NT2/D1 (cell line): ENCODE results near the gene TPD52L2.

Experiments
- DNase-seq: peaks from one replicate; pipeline ENCODE4 v3.0.0-alpha.2; 2011; ENCODE audit warnings: low read depth, low spot score
- H3K27me3 ChIP-seq: 2 replicates; pipeline ENCODE4 v1.6.0; 2011; ENCODE audit warnings: mild to moderate bottlenecking; ENCODE audit not compliant: insufficient read length, insufficient read depth
- H3K36me3 ChIP-seq: 2 replicates; pipeline ENCODE4 v1.6.1; 2011; ENCODE audit warnings: mild to moderate bottlenecking, low read length, mixed read lengths; ENCODE audit not compliant: insufficient read depth, insufficient read length
- H3K4me1 ChIP-seq: 2 replicates; pipeline ENCODE4 v1.5.1; 2011; ENCODE audit not compliant: insufficient read depth, insufficient read length
- H3K4me3 ChIP-seq: 2 replicates; pipeline ENCODE4 v1.5.1; 2011; ENCODE audit warnings: low read depth; ENCODE audit not compliant: insufficient read length
- H3K9ac ChIP-seq: 2 replicates; pipeline ENCODE4 v1.6.0; 2011; ENCODE audit warnings: low read depth; ENCODE audit not compliant: insufficient read length
- H3K9me3 ChIP-seq: 2 replicates; pipeline ENCODE4 v1.5.1; 2011; ENCODE audit warnings: mild to moderate bottlenecking, low read length; ENCODE audit not compliant: insufficient read depth
- SUZ12 ChIP-seq: IDR thresholded peaks from 2 replicates; pipeline ENCODE4 v1.6.1; 2011; ENCODE audit not compliant: insufficient read length, insufficient read depth; ENCODE audit errors: extremely low read depth
- YY1 ChIP-seq: IDR thresholded peaks from 2 replicates; pipeline ENCODE4 v1.6.1; 2011; ENCODE audit not compliant: insufficient read length, insufficient read depth
- ZNF274 ChIP-seq: IDR thresholded peaks from 2 replicates; pipeline ENCODE4 v1.6.1; 2011; ENCODE audit warnings: mild to moderate bottlenecking, low read depth, low read length

The TPD52L2 gene

DNA sequence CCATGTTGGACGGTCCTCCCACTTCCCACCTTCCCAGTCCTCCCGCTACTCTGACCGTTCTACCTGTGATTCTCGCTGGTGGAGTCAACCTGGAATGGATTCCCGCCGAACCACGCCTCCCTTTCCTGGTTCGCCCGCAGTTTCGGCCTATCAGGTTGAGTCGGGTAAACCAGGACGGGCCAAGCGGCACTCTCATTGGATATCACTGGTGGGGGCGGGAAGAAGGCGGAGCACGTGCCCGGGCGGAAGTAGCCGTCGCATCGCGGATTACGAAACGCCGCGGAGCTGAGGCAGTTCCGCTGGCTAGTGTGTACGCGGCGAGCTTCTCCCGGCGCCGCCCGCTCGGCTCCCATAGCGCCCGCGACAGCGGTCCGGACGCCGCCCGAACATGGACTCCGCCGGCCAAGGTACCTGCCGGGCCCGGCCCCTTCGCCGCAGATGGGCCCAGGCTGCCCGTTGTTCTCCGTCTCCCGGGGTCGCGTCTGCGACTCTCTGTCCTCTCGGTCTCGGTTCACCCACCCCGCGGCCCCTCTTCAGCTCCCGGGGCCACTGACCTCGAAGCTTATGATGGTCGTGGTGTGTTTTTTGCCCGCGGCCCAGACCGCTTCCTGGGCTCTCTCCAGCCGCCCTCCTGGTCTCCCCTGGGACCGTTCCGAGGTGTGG lies at the start of gene TPD52L2:
TSS of gene TPD52L2 (plus strand) at position 293 of the 663 bp plus-strand sequence. CDS start at position 389, 96 bp downstream.
- peak; percentile 99 for DNase-seq
- peak within 1 kb of the TSS; percentile 98 for H3K9ac ChIP-seq
- H3K36me3 ChIP-seq: peaks cover 67% of the 10 kb centered on the region
- no peaks in the 10 kb centered on the region for H3K9me3 ChIP-seq
- TF ChIP-seq ZNF274: no peak
- TF ChIP-seq SUZ12: no peak
- TF ChIP-seq YY1: peak; percentile 72
- H3K27me3 ChIP-seq: no peaks in the 10 kb centered on the region
- H3K4me3 ChIP-seq: peak within 1 kb of the TSS; percentile 100
- H3K4me1 ChIP-seq: peaks cover 19% of the 10 kb centered on the region

DNA sequence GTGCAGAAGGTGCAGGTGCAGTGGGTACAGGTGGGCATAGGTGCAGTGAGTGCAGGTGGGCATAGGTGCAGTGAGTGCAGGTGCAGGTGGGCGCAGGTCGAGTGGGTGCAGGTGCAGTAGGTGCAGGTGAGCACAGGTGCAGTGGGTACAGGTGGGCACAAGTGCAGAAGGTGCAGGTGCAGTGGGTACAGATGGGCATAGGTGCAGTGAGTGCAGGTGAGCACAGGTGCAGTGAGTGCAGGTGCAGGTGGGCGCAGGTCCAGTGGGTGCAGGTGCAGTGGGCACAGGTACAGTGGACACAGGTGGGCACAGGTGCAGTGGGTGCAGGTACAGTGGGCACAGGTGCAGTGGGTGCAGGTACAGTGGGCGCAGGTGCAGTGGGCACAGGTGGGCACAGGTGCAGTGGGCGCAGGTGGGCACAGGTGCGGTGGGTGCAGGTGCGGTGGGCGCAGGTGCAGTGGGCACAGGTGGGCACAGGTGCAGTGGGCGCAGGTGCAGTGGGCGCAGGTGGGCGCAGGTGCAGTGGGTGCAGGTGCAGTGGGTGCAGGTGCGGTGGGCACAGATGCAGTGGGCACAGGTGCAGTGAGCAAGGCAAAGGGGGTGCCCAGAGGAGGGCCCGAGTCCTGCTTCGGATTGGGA lies 49.3 kb upstream of the TPD52L2 start:
- TF ChIP-seq SUZ12 (no peak), ZNF274 (no peak), YY1 (no peak)
- peaks cover 8% of the 10 kb centered on the region for H3K4me1 ChIP-seq
- H3K9me3 ChIP-seq: no peaks in the 10 kb centered on the region
- no peak for DNase-seq
- H3K9ac ChIP-seq: no peak overlapping the region
- H3K27me3 ChIP-seq: no peaks in the 10 kb centered on the region
- H3K4me3 ChIP-seq: no peak overlapping the region
- peaks cover 13% of the 10 kb centered on the region for H3K36me3 ChIP-seq

DNA sequence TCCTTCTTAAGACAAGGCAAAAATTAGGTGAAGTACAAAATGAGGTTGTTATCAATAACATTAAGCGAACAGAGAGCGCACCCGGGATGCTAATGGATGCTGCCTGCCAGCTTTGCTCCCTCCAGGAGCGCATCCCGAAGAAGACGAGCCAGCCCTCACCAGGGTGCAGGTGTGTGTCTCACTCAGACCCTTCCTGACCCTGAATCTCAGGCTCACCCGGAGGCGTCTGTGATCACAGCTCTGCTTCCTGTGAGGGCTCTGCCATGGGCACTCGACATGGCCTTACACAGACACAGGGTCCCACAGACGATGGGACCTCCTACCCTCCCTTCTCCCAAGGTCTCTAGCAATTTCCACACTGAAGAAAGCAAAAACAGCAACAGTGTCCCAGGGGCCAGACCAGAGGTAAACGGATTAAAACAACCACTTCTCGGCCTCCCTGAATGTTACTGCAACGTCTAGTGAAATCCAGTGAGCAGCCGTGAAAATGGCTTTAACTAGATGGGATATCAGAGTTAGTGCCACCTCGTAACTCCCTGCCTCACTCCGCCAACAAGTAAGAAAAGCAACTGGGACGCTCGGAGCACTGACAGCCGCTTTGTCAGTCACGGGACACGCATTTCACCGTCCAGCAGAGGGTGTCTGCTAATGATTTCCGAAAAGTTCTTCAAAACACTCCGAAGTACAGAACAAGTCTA lies 45.7 kb upstream of the TPD52L2 start:
- no peak for TF ChIP-seq SUZ12
- TF ChIP-seq ZNF274: no peak
- no peak for TF ChIP-seq YY1

DNA sequence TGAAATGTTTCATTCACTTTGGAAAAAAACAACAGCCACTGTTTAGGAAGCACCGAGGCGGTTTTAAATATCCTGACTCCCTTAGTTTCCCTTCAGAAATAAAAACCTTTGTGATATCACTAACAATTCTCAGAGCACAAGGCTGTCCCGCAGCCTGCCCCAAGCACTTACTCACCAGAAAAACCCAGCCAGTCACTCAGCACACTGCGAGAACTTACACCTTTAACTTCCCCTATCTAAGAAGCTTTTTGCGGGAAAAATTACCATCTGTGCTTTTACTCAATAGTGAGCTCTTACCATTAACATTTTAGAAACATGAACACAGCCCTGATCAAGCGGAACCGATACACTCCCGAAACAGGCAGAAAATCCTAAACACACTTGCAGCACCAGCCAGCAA lies 43.3 kb upstream of the TPD52L2 start:
- peaks cover 10% of the 10 kb centered on the region for H3K36me3 ChIP-seq
- no peaks in the 10 kb centered on the region for H3K27me3 ChIP-seq
- no peak overlapping the region for H3K4me3 ChIP-seq
- TF ChIP-seq ZNF274 (no peak), YY1 (no peak), SUZ12 (no peak)
- peaks cover 20% of the 10 kb centered on the region for H3K4me1 ChIP-seq
- H3K9ac ChIP-seq: no peak overlapping the region
- H3K9me3 ChIP-seq: no peaks in the 10 kb centered on the region
- DNase-seq: no peak

More for the DNA sequence above, 45.7 kb upstream of the TPD52L2 start:
- Histone ChIP-seq H3K4me1 (peaks cover 14% of the 10 kb centered on the region), H3K36me3 (peaks cover 19% of the 10 kb centered on the region), H3K9me3 (no peaks in the 10 kb centered on the region), H3K4me3 (no peak overlapping the region), H3K9ac (no peak overlapping the region), H3K27me3 (no peaks in the 10 kb centered on the region)
- no peak for DNase-seq

DNA sequence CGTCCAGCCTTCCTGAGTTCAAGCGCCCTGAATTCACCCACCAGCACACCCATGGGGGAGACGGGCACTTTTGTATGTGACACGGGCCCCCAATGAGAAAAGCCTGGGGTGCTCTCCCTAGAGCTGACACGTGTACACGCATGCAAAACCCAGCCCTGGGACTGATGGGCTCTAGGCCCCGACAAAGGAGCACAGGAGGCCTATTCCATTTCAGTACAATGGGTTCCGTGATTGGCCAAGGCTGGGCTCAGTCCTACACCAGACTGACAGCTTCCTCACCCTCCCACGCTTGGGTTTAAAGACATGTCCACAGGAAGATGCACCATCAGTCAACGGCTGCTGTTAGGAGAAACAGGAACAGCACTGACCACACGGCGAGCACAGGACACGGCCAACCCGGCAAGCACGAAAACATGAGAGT lies 42.8 kb upstream of the TPD52L2 start:
- H3K4me1 ChIP-seq: peaks cover 22% of the 10 kb centered on the region
- H3K36me3 ChIP-seq: peaks cover 10% of the 10 kb centered on the region
- TF ChIP-seq SUZ12 (no peak), YY1 (no peak), ZNF274 (no peak)
- no peak overlapping the region for H3K4me3 ChIP-seq
- no peaks in the 10 kb centered on the region for H3K9me3 ChIP-seq
- H3K27me3 ChIP-seq: no peaks in the 10 kb centered on the region
- no peak for DNase-seq
- H3K9ac ChIP-seq: no peak overlapping the region

DNA sequence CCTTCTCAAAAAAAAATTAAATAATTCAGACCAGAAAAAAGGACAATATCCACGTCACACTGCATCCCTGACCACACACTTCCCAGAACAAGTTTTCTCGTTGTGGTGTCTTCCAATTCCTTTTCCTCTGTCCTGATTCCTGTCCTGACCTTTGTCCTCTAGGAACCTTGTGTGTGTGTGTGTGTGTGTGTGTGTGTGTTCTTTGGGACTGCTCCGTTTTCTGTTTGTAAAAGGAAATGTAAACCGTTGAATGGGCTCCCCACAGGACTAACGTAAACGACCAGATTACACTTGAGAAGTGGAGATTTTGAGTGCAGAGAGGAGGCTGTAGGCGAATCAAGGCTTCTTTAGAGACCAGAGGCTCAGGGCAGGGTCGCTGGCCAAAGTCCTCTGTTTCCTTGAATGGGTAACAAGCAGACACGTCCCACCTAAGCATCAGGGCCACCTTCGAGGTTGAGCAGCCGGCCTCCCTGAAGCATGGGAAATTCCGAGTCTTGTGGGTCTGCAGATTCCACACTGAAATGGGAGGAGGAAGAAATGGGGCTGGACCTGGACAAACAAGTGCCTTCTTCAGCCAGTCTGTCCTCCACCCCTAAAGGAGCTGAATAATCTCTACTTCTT lies 41.3 kb upstream of the TPD52L2 start:
- no peak for DNase-seq
- Histone ChIP-seq H3K9ac (no peak overlapping the region), H3K9me3 (no peaks in the 10 kb centered on the region), H3K27me3 (peaks cover 4% of the 10 kb centered on the region), H3K4me1 (peaks cover 31% of the 10 kb centered on the region), H3K36me3 (peaks cover 7% of the 10 kb centered on the region), H3K4me3 (no peak overlapping the region)
- TF ChIP-seq ZNF274 (no peak), SUZ12 (no peak), YY1 (no peak)
